ENCODE results near the gene RCVRN.

DNA sequence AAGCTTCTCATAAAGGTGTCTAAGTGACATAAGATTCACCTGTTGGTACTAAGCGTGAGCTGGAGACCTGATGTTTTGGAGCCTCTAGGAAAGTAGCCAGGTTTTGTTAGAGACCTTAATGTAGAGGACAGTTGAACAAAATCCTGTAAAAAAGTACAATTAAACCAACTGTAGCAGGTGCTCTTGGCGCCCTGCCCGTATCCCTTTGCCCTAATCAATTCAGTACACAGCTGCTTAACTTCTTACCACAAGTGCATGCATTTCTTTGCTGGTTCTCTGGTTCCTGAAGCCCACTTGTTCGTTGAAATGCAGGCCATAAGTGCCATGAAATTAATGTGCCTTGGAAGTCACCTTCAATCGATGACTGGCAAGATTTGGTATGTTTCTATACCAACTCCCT lies 54.9 kb downstream of the RCVRN start:
- TF ChIP-seq, protein P1, sequence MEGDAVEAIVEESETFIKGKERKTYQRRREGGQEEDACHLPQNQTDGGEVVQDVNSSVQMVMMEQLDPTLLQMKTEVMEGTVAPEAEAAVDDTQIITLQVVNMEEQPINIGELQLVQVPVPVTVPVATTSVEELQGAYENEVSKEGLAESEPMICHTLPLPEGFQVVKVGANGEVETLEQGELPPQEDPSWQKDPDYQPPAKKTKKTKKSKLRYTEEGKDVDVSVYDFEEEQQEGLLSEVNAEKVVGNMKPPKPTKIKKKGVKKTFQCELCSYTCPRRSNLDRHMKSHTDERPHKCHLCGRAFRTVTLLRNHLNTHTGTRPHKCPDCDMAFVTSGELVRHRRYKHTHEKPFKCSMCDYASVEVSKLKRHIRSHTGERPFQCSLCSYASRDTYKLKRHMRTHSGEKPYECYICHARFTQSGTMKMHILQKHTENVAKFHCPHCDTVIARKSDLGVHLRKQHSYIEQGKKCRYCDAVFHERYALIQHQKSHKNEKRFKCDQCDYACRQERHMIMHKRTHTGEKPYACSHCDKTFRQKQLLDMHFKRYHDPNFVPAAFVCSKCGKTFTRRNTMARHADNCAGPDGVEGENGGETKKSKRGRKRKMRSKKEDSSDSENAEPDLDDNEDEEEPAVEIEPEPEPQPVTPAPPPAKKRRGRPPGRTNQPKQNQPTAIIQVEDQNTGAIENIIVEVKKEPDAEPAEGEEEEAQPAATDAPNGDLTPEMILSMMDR (IDR thresholded peaks at IDR 0.05; ENCODE audit: insufficient read depth, low read length): no peak
- TF ChIP-seq, protein P2, sequence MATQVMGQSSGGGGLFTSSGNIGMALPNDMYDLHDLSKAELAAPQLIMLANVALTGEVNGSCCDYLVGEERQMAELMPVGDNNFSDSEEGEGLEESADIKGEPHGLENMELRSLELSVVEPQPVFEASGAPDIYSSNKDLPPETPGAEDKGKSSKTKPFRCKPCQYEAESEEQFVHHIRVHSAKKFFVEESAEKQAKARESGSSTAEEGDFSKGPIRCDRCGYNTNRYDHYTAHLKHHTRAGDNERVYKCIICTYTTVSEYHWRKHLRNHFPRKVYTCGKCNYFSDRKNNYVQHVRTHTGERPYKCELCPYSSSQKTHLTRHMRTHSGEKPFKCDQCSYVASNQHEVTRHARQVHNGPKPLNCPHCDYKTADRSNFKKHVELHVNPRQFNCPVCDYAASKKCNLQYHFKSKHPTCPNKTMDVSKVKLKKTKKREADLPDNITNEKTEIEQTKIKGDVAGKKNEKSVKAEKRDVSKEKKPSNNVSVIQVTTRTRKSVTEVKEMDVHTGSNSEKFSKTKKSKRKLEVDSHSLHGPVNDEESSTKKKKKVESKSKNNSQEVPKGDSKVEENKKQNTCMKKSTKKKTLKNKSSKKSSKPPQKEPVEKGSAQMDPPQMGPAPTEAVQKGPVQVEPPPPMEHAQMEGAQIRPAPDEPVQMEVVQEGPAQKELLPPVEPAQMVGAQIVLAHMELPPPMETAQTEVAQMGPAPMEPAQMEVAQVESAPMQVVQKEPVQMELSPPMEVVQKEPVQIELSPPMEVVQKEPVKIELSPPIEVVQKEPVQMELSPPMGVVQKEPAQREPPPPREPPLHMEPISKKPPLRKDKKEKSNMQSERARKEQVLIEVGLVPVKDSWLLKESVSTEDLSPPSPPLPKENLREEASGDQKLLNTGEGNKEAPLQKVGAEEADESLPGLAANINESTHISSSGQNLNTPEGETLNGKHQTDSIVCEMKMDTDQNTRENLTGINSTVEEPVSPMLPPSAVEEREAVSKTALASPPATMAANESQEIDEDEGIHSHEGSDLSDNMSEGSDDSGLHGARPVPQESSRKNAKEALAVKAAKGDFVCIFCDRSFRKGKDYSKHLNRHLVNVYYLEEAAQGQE (IDR thresholded peaks at IDR 0.05; ENCODE audit: insufficient replicate concordance, low read depth): no peak
- no peak for TF ChIP-seq POLR2AphosphoS5 (IDR thresholded peaks at IDR 0.05; ENCODE audit: low read depth)
- TF ChIP-seq GABPA (IDR thresholded peaks at IDR 0.05; ENCODE audit: low read depth): no peak
- TF ChIP-seq SPI1 (IDR thresholded peaks at IDR 0.05; ENCODE audit: borderline replicate concordance, low read depth): no peak
